NB4 (cell line): Measurements from ENCODE around the gene CMTM3.

ENCODE experiments used
- DNase-seq: peaks from one replicate; pipeline ENCODE4 v3.0.0; 2010; ENCODE audit warnings: low read depth
- H3K4me3 ChIP-seq: one replicate; pipeline ENCODE4 v1.5.1; 2011; ENCODE audit warnings: mild to moderate bottlenecking, low read depth, low read length, moderate library complexity
- MYC ChIP-seq: IDR thresholded peaks from 2 replicates; pipeline ENCODE4 v1.6.1; 2011; ENCODE audit warnings: low read depth, low read length
- POLR2A ChIP-seq: IDR thresholded peaks from 2 replicates; pipeline ENCODE4 v1.6.1; 2011; ENCODE audit warnings: mild to moderate bottlenecking; ENCODE audit not compliant: insufficient read length; ENCODE audit errors: extremely low read depth
- TF ChIP-seq, protein P1 (sequence below): IDR thresholded peaks from one replicate; pipeline ENCODE4 v1.5.1; 2012; ENCODE audit warnings: low read depth, low read length
- TF ChIP-seq, protein P2 (sequence below): IDR thresholded peaks from 2 replicates; pipeline ENCODE4 v1.6.1; 2011; ENCODE audit warnings: low read depth, low read length

The CMTM3 gene

DNA sequence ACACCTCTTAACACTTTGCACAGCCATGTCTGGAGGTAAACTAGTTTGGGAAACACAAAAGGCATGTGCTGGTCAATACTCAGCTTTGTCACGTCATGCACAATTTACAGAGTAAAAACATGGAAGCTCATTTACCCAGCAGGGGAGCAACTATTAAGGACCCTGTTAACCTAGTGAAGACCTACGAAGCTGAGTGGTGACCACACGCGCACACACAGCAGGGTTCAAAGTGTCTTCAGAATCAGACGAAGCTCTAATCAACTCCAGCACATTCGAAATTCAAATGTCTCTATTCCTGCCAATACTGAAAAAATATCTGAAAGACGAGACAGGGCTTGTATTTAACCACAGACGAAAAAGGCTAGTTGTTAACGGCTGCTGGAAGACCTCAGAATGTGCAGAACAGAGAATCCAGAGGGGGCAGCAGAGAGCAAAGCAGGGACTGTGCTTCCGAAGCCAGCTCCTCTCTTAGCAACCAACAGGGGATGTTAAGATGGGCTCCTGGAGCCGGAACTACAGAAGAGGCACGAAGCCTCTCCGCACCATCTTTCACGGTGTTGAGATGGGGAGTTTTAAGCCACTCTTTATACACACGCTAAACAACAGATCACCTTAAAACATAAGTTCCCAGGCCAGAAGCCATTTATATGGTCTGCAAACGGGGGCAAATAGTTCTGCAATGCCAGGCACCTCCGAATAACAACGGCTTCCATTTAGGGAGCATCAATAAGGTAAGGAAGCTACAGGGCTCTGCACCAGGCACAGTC lies 46.4 kb downstream of the CMTM3 start:
- TF ChIP-seq, protein P1, sequence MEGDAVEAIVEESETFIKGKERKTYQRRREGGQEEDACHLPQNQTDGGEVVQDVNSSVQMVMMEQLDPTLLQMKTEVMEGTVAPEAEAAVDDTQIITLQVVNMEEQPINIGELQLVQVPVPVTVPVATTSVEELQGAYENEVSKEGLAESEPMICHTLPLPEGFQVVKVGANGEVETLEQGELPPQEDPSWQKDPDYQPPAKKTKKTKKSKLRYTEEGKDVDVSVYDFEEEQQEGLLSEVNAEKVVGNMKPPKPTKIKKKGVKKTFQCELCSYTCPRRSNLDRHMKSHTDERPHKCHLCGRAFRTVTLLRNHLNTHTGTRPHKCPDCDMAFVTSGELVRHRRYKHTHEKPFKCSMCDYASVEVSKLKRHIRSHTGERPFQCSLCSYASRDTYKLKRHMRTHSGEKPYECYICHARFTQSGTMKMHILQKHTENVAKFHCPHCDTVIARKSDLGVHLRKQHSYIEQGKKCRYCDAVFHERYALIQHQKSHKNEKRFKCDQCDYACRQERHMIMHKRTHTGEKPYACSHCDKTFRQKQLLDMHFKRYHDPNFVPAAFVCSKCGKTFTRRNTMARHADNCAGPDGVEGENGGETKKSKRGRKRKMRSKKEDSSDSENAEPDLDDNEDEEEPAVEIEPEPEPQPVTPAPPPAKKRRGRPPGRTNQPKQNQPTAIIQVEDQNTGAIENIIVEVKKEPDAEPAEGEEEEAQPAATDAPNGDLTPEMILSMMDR, result peak; percentile 95
- TF ChIP-seq, protein P2, sequence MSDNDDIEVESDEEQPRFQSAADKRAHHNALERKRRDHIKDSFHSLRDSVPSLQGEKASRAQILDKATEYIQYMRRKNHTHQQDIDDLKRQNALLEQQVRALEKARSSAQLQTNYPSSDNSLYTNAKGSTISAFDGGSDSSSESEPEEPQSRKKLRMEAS, result peak; percentile 31; the same call in 1 of the 2 replicates
- TF ChIP-seq MYC (peak; percentile 40; the same call in 1 of the 2 replicates), POLR2A (no peak)
- DNase-seq, result peak; percentile 87
- H3K4me3 ChIP-seq, result no peak overlapping the region

DNA sequence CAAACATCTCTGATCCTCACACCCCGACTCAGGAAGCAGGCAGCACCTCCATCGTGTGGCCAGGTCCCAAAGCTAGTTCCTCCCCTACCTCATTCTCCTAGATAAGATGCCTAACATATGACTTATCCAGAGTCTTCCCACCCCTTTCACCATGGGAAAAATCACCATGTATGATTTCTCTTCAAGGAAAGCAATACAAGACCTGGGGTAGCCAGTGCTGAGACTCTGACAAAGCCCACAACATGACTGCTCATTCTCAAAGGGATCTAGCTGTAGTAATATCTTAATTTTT lies 46.9 kb downstream of the CMTM3 start:
- TF ChIP-seq, protein P1, result no peak
- no peak for TF ChIP-seq MYC
- TF ChIP-seq, protein P2, result no peak
- TF ChIP-seq POLR2A, result no peak
- no peak for DNase-seq
- no peak overlapping the region for H3K4me3 ChIP-seq

DNA sequence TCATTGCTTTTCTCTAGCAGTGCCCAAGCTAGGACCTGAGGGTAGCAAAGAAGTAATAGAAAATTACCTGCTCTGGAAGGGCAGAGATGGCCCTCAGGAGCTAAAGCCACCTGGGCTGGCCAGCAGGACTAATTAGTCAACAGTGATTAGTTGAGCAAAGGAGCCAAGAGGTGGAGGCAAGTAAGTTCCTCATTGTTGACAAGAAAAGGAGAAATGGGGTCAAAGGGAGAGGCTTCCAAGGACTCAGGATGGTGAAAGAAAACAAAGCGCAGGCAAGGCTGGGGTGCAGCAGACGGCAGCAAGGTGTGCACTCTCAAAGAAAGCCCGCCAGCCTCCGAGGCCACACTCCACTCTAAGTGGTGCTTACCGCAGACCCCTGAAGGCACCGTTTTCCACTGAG lies 47.5 kb downstream of the CMTM3 start:
- peak; percentile 33 for DNase-seq
- no peak for TF ChIP-seq POLR2A
- TF ChIP-seq MYC, result no peak
- TF ChIP-seq, protein P2, result no peak
- TF ChIP-seq, protein P1, result no peak
- H3K4me3 ChIP-seq, result no peak overlapping the region

DNA sequence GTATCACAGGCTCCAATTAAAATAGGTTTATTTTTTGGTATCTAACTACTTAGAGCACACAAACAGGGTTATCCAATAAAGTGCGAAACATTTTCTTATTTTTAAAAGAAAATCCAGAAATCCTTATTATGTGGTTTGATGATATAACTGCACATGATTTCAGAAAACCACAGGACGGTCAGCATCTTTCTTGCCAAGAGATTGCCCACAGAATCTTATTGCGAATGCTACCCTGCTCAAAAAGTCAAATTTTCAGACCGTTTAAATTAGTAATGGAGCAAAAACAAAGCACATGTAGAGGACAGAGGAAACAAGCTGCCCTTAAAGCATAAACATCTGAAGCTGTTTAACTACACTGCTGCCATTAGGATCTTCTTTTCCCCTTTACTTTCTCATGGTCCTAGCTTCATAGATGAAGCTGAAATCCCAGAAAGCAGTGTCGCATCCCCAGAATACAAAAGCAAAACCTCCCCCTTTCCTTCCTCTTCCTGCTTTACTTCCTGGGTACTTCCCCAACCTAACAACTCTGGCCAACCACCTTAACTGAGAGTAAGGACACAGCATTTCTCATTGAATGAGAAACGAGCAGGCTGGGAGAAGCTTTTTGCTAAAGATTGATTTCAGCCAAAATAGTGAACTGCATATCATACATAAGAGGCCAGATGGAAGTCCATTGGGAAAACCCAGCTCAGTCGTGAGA lies 48.3 kb downstream of the CMTM3 start:
- no peak for TF ChIP-seq POLR2A
- no peak for TF ChIP-seq MYC
- no peak overlapping the region for H3K4me3 ChIP-seq
- DNase-seq, result no peak

DNA sequence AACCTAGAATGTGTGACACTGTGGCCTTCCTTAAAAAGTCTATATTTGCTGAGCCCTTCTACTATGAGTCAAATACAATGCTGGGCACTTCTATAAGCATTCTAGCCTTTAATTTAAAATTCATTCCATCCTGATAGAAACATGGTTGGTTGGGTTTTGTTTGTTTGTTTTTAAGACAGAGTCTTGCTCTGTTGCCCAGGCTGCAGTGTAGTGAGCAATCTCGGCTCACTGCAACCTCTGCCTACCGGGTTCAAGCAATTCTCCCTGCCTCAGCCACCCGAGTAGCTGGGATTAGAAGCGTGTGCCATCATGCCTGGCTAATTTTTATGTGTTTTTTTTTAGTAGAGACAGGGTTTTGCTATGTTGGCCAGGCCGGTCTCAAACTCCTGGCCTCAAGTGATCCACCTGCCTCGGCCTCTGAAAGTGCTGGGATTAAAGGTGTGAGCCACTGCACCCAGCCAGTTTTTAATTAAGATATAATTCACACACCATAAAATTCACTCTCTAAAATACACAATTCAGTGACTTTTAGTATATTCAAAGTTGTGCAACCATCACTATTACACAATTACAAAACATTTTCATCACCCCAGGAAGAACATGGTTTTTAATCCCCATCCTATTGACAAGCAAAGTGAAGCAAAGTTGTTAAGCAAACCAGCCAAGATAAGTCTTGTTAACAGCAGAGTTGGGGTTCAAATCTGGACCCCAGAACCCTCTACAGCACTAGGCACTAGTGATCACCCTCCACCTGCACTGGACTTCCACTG lies 49.3 kb downstream of the CMTM3 start:
- H3K4me3 ChIP-seq, result no peak overlapping the region
- DNase-seq, result peak; percentile 62
- TF ChIP-seq POLR2A (no peak), MYC (no peak)
- TF ChIP-seq, protein P1, result no peak
- TF ChIP-seq, protein P2, result no peak; the same call in 1 of the 2 replicates

DNA sequence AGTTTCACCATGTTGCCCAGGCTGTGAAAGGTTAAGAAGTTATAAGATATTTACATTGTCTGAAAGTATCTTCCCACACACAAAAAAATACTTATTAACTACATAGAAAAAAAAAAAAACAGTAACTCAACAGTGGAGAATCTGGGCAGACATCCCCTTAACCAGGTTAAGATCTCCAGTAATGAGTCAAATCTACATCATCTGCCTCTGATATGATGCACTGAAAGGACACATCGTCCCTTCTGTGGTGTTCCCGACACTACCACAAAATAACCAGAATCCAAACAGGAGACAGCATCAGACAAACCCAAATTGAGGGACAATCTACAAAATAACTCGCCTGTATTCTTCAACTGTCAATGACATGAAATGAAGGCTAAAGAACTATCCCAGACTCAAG lies 52.0 kb downstream of the CMTM3 start:
- DNase-seq, result no peak
- H3K4me3 ChIP-seq, result no peak overlapping the region
- no peak for TF ChIP-seq MYC
- TF ChIP-seq, protein P1, result no peak
- no peak for TF ChIP-seq POLR2A
- TF ChIP-seq, protein P2, result no peak
